Right atrium auricular region (tissue), 2 donors: ENCODE results near the gene PRDM5. TPM values are rescaled to one million over a fixed set of nuclear protein-coding genes. Genes with fewer than 3 reads are reported as not detected.

ENCODE experiments used
- DNase-seq: peaks from one replicate; pipeline ENCODE4 v3.0.0-alpha.2; 2019; ENCODE audit warnings: low spot score
- H3K27ac ChIP-seq, 2 donors: fragments of 200-600 bp; sonication (generic); 1 replicate in 1 of 2; 2 replicates in 1 of 2; pipeline ENCODE4 v1.5.1; 2016 to 2019
- H3K27me3 ChIP-seq, 2 donors: fragments of 200-600 bp; sonication (generic); one replicate each; pipeline versions ENCODE4 v1.5.1 to v1.6.0; 2017 to 2019
- H3K36me3 ChIP-seq: fragments of 200-600 bp; sonication (generic); one replicate; pipeline ENCODE4 v1.5.1; 2016
- H3K4me1 ChIP-seq, 2 donors: fragments of 200-600 bp; sonication (generic); one replicate each; pipeline versions ENCODE4 v1.5.1 to v1.6.0; 2017 to 2019
- H3K4me3 ChIP-seq, 2 donors: fragments of 200-600 bp; sonication (generic); 1 replicate in 1 of 2; 2 replicates in 1 of 2; pipeline ENCODE4 v1.5.1; 2017 to 2019; ENCODE audit warnings: mild to moderate bottlenecking in 1 of 2, moderate library complexity in 1 of 2
- H3K9me3 ChIP-seq, 2 donors: fragments of 200-600 bp; sonication (generic); one replicate each; pipeline ENCODE4 v1.5.1; 2019
- total RNA-seq, 2 donors: library from RNA; depleted of rRNA; stranded (reverse); fragments of >200 nt; gene quantifications; one replicate each; pipeline ENCODE4 v1.1.0, GENCODE V29; 2016
- TF ChIP-seq, protein P1 (sequence below), 2 donors: fragments of 200-600 bp; sonication (generic); IDR thresholded peaks; one replicate each; pipeline ENCODE4 v1.5.1; 2019; ENCODE audit warnings: antibody characterized with exemption in 2 of 2

Gene PRDM5
- total RNA-seq, 2 donors from 2014 or later = 8.1 to 12.8 TPM

DNA sequence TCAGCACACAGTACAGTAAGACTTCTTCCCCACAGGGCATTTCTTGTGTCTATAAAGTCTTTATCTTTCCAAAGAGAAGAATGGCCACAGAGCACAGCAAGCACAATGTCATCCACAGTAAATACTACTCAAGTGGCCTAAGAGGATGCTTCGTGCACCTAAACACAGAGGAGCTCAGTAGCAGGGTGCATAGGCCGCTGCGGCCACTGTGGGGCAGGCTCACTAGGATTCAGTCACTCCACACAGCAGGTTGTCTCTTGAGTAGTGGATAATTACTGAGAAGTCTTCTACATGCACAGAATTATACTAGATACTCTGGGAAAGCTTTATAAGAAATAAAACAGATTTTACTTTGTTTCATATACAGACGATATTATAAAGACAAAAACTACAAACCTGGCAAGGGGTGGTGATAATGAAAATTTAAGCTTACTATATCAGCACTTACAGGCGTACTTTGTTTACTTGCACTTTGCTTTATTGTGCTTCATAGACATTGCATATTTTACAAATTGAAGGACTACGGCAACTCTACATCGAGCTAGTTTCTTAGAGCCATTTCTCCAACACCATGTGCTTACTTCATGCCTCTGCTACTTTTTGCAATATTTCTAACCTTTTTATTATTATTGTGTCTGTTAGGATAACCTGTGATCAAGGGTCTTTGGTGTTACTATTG, 78.5 kb downstream of the PRDM5 start:
- Histone ChIP-seq H3K27ac (no peak overlapping the region), H3K4me3 (no peak overlapping the region), H3K9me3 (no peaks in the 10 kb centered on the region), H3K27me3 (no peaks in the 10 kb centered on the region), H3K4me1 (no peaks in the 10 kb centered on the region), H3K36me3 (no peaks in the 10 kb centered on the region)
- no peak for DNase-seq
- TF ChIP-seq, protein P1, sequence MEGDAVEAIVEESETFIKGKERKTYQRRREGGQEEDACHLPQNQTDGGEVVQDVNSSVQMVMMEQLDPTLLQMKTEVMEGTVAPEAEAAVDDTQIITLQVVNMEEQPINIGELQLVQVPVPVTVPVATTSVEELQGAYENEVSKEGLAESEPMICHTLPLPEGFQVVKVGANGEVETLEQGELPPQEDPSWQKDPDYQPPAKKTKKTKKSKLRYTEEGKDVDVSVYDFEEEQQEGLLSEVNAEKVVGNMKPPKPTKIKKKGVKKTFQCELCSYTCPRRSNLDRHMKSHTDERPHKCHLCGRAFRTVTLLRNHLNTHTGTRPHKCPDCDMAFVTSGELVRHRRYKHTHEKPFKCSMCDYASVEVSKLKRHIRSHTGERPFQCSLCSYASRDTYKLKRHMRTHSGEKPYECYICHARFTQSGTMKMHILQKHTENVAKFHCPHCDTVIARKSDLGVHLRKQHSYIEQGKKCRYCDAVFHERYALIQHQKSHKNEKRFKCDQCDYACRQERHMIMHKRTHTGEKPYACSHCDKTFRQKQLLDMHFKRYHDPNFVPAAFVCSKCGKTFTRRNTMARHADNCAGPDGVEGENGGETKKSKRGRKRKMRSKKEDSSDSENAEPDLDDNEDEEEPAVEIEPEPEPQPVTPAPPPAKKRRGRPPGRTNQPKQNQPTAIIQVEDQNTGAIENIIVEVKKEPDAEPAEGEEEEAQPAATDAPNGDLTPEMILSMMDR (IDR thresholded peaks at IDR 0.05) = peak in 1 of 2 donors; percentile 56

DNA sequence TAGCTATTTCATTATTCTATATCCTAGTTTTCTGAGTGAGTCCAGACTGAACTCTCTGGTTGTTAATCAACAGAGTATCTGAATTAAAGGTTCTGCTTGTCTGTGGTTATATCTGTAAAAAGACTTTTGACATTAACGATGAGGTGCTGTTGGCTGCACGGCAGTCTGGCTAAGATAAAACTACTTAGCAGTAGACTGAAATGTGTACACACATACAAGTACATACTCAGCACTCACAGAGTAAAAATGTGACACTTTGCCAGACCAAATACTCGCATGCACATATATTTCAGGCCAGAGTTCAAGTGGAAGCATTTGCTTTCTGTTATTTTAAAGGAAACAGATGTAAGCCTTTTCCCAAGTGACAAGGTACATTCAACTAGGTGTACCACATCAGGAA, 80.5 kb downstream of the PRDM5 start:
- Histone ChIP-seq H3K27ac (no peak overlapping the region), H3K27me3 (no peaks in the 10 kb centered on the region), H3K36me3 (no peaks in the 10 kb centered on the region), H3K9me3 (no peaks in the 10 kb centered on the region), H3K4me1 (no peaks in the 10 kb centered on the region), H3K4me3 (no peak overlapping the region)
- TF ChIP-seq, protein P1 (IDR thresholded peaks at IDR 0.05) = no peak
- DNase-seq = no peak

DNA sequence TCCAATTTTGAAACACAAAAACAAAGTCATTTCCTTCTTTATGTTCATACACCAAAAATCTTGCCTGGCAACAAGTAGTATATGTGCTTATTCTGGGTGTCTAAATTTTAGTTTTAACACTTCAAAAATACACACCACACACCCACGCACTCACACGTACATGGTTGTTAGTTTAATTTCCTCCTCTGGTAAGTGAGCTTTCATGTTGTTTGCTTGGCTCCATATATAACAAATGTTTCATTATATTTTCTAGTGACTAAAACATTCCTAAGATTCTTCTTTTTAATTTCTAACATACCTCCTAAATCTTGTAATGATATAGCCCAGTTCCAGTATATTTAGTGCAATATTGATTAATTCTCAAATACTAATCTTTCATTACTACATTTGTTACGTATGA, 80.9 kb downstream of the PRDM5 start:
- TF ChIP-seq, protein P1 (IDR thresholded peaks at IDR 0.05) = no peak
- Histone ChIP-seq H3K27me3 (no peaks in the 10 kb centered on the region), H3K27ac (no peak overlapping the region), H3K9me3 (no peaks in the 10 kb centered on the region), H3K4me1 (no peaks in the 10 kb centered on the region), H3K4me3 (no peak overlapping the region), H3K36me3 (no peaks in the 10 kb centered on the region)
- DNase-seq = no peak

DNA sequence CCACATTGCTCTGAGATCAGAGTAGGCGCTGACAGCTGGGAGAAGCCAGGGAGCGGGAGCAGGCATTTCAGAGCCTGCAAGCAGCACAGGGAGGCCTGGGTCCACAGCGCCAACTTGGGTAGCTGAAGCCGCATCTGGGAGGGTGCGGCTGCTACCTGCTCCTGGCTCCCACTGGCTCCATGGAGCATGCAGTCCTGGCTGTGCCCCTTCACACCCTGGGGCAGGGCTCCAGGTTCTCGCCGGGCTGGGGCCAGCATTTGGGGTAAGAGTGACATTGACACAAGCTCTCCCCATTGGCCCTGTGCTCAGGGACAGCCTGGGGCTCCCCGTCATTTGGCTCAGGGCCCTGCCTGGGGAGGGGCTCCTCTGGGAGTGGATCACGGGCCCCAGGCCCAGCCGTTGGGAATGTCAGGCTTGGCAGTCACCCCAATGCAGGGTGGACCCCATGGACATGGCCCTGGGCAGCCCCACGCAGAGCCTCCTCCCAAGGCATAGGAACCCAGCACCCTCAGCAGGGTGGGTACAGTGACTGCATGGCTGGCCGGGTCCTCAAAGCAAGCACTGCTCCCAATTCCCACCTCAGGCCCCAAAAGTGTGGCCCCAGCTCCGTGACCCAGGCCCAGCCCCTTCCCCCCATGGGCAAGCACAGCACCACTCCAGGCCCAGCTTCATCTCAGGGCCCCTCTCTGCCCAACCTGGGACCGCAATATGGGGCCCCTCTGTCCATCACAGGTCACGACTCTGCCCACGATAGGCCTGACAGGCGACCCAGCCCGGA, 82.4 kb downstream of the PRDM5 start:
- H3K9me3 ChIP-seq = no peaks in the 10 kb centered on the region
- no peak overlapping the region for H3K27ac ChIP-seq
- no peak overlapping the region for H3K4me3 ChIP-seq
- TF ChIP-seq, protein P1 (IDR thresholded peaks at IDR 0.05) = no peak
- no peak for DNase-seq
- no peaks in the 10 kb centered on the region for H3K36me3 ChIP-seq
- H3K4me1 ChIP-seq = no peaks in the 10 kb centered on the region
- H3K27me3 ChIP-seq = no peaks in the 10 kb centered on the region

DNA sequence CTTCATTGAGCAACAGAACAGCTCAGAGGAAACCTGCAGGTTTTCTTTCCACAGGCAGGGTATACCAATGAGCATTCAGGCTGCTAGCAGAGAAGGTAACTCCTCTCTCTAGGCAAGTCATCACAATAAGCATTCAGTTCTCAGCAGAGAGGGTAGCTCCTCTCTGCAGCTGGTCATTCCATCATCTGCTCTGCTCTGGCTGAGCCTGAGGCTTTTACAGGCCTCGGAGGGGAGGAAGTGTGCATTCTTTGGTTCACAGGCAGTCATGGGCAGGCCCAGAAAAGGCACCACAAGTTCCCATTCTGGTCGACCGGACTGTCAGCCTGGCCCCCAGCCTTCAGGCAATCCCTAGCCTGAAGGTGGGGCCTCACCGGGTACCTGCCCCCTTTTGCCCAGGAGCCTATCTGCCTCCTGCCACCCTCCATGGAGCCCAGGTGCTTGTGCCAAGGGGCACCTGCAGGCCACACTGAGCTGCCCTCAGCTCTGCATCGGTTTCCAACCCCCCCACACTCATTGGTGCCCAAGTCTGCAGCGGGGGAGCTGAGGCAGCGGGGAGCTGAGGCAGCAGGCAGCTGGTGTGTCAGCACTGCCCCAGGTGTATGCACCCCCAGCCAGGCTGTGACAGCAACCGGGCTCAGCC, 83.1 kb downstream of the PRDM5 start:
- Histone ChIP-seq H3K4me1 (no peaks in the 10 kb centered on the region), H3K36me3 (no peaks in the 10 kb centered on the region), H3K9me3 (peaks cover 0 to 4% of the 10 kb centered on the region in 2 donors), H3K4me3 (no peak overlapping the region), H3K27me3 (no peaks in the 10 kb centered on the region), H3K27ac (no peak overlapping the region)
- no peak for DNase-seq
- TF ChIP-seq, protein P1 (IDR thresholded peaks at IDR 0.05) = no peak
